Fibroblast of gingiva (primary cell): Measurements from ENCODE around the gene ETV4.
"Not testable (repeated sequence)": the region's sequence is repeated elsewhere in the genome, so short reads cannot be mapped to it uniquely, and the experiment has no call there.

Experiments used
- DNase-seq: peaks from one replicate; pipeline ENCODE4 v3.0.0-alpha.2; 2011; ENCODE audit warnings: low read depth

The ETV4 gene

GRCh38 chr17:43515656-43516055, 30.5 kb downstream of the ETV4 start:
- DNase-seq: peak; percentile 67

GRCh38 chr17:43511199-43511598, 34.9 kb downstream of the ETV4 start:
- not testable (repeated sequence) for DNase-seq

- not testable (repeated sequence) for DNase-seq
Observed at GRCh38 chr17:43509440-43509839, 36.7 kb downstream of the ETV4 start.

- DNase-seq: no peak
Observed at GRCh38 chr17:43490621-43491020, 55.5 kb downstream of the ETV4 start.

GRCh38 chr17:43483674-43484551, 62.2 kb downstream of the ETV4 start, which contains the start of gene DHX8:
Gene DHX8, plus strand, starts transcription at chr17:43483975. Its CDS starts 63 bp downstream, at chr17:43484038.
- DNase-seq: peak; percentile 99

GRCh38 chr17:43482103-43483012, 63.8 kb downstream of the ETV4 start:
- no peak for DNase-seq

GRCh38 chr17:43479948-43480347, 66.2 kb downstream of the ETV4 start:
- DNase-seq: no peak
